Erythroblast (primary cell): ENCODE data around the gene CHRD.

Experiments
- GATA1 ChIP-seq: IDR thresholded peaks from 2 replicates; pipeline ENCODE4 v1.6.1; 2011; ENCODE audit warnings: low read depth, mild to moderate bottlenecking, control low read depth, low read length, moderate library complexity
- POLR2A ChIP-seq: IDR thresholded peaks from 2 replicates; pipeline ENCODE4 v1.6.1; 2011; ENCODE audit warnings: mild to moderate bottlenecking, low read length

DNA sequence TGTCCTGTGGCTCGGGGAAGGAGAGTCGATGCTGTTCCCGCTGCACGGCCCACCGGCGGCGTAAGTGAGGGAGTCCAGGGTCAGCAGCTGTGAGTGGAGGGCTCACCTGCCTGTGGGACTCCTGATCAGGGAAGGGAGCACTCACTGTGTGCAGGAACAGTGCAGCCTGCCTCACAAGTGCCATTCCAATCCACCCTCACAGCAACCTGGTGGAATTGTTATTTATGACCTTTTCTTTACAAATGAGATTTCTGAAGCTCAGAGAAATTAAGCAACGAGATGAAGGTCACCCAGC is 9.0 kb downstream of the CHRD start:
- TF ChIP-seq POLR2A (no peak), GATA1 (no peak)
